Dedifferentiated amniotic fluid mesenchymal stem cell (primary cell): Measurements from ENCODE around the gene CYP2B6.
"Not testable (repeated sequence)": the region's sequence is repeated elsewhere in the genome, so short reads cannot be mapped to it uniquely, and the experiment has no call there.

Source experiments
- DNase-seq: peaks from one replicate; pipeline ENCODE4 v3.0.0-alpha.2; 2016; ENCODE audit errors: extremely low spot score

Gene CYP2B6

GRCh38 chr19:40980743-40981442 lies 10.2 kb upstream of the CYP2B6 start:
- DNase-seq = not testable (repeated sequence)

DNA sequence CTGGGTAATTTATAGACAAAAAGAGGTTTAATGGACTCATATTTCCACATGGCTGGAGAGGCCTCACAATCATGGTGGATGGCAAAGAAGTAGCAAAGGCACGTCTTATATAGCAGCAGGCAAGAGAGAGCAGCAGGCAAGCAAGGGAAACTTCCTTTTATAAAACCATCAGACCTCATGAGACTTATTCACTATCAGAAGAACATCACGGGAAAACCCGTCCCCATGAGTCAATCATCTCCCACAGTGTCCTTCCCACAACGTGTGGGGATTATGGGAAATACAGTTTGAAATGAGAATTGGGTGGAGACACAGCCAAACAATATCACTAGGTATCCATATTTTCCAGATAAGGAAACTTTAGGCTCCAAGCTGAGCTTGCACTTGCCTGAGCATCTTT lies 9.5 kb upstream of the CYP2B6 start:
- DNase-seq = no peak

DNA sequence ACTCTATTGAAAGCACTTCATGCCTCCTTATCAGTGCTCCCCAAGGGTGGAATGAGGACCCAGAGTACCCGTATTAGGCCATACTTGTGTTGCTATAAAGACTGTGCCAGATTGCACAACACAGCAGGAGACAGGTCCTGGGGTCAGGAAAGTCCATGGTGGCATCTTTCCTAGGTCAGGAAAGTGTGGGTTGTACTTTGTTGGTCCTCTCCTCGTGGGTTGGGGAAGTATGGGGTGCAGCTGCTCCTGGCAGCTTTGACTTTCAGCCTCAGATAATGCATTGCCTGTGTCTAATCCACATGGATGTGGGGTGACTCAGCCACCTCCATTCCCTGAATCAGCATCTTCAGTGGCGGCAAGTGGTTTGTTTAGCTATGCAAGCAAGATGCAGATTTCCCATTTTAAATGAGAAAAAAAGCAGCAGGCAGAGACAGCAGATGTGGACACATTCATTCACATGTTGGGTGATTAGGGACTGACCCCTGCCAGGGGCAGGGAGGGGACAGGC lies 8.4 kb upstream of the CYP2B6 start:
- no peak for DNase-seq

DNA sequence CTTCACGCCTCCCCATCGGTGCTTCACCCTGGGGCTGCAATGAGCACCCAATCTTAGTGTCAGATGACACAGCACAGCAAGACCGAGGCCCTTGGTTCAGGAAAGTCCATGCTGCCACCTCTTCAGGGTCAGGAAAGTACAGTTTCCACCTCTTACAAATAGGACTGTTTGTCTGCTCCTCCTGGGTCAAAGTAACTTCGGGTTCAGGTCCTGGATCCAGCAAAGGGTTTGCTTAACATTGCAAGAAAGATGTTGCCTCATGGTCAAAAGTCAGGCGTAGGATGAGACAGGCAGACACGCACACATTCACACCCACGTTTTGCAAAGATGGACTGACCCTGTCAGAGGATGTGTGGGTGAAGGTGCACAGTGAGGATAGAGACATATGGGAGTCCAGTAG lies 1.6 kb upstream of the CYP2B6 start:
- DNase-seq = no peak

GRCh38 chr19:40995355-40995754 lies 4.3 kb downstream of the CYP2B6 start:
- DNase-seq = no peak

DNA sequence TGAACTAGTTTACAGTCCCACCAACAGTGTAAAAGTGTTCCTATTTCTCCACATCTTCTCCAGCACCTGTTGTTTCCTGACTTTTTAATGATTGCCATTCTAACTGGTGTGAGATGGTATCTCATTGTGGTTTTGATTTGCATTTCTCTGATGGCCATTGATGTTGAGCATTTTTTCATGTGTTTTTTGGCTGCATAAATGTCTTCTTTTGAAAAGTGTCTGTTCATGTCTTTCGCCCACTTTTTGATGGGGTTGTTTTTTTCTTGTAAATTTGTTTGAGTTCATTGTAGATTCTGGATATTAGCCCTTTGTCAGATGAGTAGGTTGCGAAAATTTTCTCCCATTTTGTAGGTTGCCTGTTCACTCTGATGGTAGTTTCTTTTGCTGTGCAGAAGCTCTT lies 7.9 kb downstream of the CYP2B6 start:
- not testable (repeated sequence) for DNase-seq

DNA sequence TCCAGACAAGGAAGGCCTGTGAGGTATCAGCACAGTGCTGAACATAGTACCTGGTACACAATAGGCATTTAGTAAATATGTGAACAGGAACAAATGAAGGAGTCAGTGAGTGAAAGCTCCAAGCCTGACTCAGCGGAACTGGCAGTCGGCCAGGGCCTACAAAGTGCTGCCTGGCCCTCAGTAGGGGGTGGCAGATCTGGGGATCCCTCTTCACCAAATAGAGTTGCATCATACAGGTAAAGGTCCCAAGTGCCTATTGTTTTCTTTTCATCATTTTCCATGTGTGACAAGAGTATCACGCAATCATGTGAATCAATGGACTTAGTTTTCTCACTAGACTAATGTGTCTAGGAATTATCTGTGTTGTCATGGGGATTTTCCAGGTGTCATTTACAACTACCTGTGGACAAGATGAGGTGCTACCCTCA lies 9.2 kb downstream of the CYP2B6 start:
- DNase-seq = no peak

DNA sequence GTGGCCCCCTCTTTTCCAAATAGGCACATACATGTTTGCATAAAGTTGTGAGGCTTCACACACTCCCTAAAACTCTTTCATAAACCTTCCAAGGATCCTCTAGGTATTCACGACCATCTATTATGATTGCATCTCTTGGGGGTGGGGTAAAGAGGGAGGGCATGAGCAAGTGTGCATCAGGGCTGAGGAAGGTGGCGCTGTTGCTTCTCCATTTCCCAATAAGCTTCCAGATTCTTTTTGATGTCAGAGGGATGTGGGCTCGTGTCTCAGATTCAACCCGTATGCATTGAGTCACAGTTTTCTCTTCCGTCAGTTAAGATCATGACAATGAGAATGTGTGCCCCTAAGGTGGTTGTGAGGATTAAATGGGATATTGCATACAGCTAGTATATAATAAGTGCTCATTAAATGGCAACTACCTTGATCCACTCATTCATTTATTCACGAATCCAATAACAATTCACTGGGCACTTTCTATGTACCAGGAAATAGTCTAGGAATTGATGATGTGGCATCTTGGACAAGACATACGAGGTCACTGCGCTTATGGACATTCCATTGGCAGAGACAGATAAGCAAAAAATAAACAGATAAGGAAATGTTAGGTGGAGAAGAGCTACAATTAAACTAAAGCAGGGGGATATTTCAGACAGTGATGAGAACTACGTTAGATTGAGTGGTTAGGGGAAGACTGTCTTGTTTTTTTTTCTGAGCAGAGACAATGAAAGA lies 10.3 kb downstream of the CYP2B6 start:
- no peak for DNase-seq

DNA sequence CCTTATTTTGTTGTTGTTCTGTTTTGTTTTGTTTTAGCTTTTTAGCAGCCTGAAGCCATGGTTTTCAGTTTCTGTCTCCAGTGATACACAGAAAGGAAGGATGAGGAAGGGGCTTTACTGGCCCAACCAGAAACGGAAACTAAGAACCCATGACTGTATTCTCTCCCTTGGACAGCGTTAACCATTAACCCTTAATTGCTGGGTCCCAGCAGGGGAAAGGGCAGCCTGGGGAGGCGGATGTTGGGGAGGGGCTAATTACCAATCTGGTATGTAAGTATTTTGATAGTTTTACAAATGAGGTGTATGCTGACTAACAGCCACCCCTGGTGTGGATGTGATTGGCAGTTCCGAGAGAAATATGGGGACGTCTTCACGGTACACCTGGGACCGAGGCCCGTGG lies 12.6 kb downstream of the CYP2B6 start:
- not testable (repeated sequence) for DNase-seq

- DNase-seq = no peak
Observed at GRCh38 chr19:41009700-41010235, 18.7 kb downstream of the CYP2B6 start.

- DNase-seq = no peak
Observed at GRCh38 chr19:41013359-41013758, 22.3 kb downstream of the CYP2B6 start.

- no peak for DNase-seq
Observed at GRCh38 chr19:41014643-41015042, 23.6 kb downstream of the CYP2B6 start.

DNA sequence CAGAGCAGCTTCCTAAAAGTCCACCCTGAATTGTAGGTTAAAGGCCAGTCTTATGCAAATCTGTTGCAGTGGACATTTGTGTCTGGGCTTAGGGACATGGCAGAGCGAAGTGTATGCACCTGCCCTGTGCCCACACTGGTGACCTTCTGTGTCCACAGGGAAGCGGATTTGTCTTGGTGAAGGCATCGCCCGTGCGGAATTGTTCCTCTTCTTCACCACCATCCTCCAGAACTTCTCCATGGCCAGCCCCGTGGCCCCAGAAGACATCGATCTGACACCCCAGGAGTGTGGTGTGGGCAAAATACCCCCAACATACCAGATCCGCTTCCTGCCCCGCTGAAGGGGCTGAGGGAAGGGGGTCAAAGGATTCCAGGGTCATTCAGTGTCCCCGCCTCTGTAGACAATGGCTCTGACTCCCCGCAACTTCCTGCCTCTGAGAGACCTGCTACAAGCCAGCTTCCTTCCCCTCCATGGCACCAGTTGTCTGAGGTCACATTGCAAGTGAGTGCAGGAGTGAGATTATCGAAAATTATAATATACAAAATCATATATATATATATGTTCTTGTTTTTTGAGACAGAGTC lies 25.5 kb downstream of the CYP2B6 start:
- DNase-seq = no peak

DNA sequence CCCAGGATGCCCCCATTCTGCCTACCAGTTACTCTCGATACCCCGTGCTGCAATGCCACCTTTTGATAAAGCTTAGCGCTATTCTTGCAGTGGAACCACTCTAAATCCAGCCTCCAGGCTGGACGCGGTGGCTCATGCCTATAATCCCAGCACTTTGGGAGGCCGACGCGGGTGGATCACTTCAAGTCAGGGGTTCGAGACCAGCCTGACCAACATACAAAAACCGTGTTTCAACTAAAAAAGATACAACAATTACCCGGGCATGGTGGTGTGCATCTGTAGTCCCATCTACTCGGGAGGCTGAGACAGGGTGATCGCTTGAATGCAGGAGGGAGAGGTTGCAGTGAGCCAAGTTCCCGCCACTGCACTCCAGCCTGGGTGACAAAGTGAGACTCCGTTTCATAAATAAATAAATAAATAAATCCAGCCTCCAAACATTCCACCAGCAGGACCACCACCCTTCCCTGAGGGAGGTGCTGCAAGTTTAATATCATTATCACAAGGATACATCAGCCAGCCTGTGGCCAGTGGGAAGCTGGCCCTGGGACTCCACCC lies 27.7 kb downstream of the CYP2B6 start:
- DNase-seq = no peak

GRCh38 chr19:41019346-41019745 lies 28.3 kb downstream of the CYP2B6 start:
- no peak for DNase-seq

- DNase-seq = no peak
Observed at GRCh38 chr19:41023193-41023592, 32.1 kb downstream of the CYP2B6 start.

- DNase-seq = no peak
Observed at GRCh38 chr19:41025411-41025810, 34.3 kb downstream of the CYP2B6 start.

GRCh38 chr19:41025871-41026270 lies 34.8 kb downstream of the CYP2B6 start:
- no peak for DNase-seq

DNA sequence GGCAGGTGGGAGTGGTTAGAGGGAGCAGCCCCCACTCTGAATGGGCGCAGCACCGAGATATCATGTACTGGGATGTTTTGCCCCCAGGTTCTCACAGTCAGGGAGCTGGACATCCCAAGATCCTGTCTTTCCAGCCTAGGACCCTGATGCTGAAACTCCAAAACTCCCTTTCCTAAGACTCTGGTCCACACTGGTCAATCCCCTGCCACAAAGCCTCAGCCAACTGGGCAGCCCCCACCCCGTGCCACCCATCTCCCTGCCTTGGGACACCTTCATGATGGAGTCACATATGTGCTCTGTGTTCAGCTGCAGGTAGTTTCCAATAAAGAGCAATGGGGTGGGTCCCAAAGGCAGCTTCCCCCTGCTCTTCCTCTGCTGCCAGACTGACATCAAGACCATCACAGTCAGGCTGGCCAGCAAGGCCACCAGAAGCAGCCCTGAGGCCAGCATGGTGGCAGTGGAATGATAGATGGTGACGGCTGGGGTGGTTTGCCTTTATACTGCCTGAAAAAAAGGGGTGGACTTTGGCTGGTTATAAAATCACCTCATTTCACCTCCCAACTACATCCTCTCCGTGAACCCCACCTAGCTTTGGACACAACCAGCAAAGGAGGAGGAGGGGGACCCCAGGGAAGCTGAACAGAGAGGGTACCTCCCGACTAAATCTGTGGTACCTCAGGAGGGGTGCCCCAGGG lies 36.3 kb downstream of the CYP2B6 start:
- DNase-seq = no peak

DNA sequence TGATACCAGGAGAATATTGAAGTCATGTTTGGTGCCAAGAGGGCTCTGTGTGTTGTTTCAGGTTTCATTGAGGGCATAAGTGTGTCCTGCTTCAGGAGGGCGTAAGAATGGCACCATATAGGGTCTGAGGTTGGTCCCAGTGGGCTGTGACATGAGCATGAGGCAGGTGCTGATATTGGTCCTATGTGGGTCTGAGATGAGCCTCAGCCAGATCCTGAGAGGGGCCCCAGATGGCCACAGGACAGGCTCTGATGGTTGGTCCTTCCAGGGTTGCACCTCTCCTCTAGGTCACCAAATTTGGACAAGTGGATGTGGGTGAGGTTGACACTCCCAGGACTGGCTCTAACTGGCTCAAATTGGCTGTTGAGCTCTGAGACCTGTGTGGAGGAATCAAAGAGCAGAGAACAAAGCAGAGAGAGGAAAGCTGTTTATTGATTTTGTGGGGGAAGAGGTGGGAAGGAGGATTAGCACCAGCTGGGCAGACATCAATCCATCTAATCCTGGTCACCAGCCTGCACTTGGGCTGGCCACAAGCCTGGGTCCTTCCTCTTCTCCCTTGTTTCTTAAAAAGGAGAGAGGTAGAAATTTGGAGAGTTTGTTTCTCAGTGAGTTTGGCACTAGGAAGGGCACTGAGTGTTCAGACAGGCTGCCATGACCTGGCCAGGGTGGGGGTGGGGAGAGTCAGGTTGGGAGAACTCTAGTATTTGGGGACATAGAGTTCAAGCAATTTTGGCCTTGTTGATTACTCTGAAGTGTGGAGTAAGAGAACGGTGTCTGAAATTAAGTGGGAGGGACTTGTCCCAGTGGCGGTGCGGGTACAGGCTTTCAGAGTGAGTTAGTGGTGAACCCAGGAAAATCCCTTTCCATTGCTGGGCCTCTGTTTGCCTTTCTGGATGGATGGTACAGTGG lies 38.7 kb downstream of the CYP2B6 start:
- no peak for DNase-seq

GRCh38 chr19:41030651-41031050 lies 39.6 kb downstream of the CYP2B6 start:
- no peak for DNase-seq
